Activated T-helper 2 cell treated with anti-CD3 and anti-CD28 coated beads, Interferon-gamma antibody, Interleukin-2, Interleukin-4, amounts not matched to agents 10 μg/mL and 5 μg/mL and 100 μg/mL, durations not matched to agents 14 hours and 24 hours and 36 hours (primary cell): ENCODE measurements around the gene DDX31. TPM values are rescaled to one million over a fixed set of nuclear protein-coding genes. Genes with fewer than 3 reads are reported as not detected.

Experiments
- DNase-seq: peaks from one replicate; pipeline ENCODE4 v3.0.0; 2021; ENCODE audit warnings: low spot score
- H3K27ac Mint-ChIP-seq: one replicate; pipeline ENCODE4 v1.8.0; 2021; ENCODE audit warnings: mixed read lengths
- H3K27me3 Mint-ChIP-seq: one replicate; pipeline ENCODE4 v1.8.0; 2021; ENCODE audit warnings: low read depth, mixed read lengths
- H3K36me3 Mint-ChIP-seq: one replicate; pipeline ENCODE4 v1.8.0; 2021; ENCODE audit warnings: low read depth, mixed read lengths
- H3K4me1 Mint-ChIP-seq: one replicate; pipeline ENCODE4 v1.8.0; 2021; ENCODE audit warnings: low read depth, mixed read lengths
- H3K4me3 Mint-ChIP-seq: one replicate; pipeline ENCODE4 v1.8.0; 2021; ENCODE audit warnings: low read depth, mild to moderate bottlenecking, moderate library complexity, mixed read lengths
- H3K9me3 Mint-ChIP-seq: one replicate; pipeline ENCODE4 v1.8.0; 2021; ENCODE audit warnings: mixed read lengths
- intact Hi-C: fragments of 100-400 bp; cut with micrococcal nuclease; formaldehyde crosslinking; loops from one replicate; pipeline ENCODE4 v1.15.1; 2023
- total RNA-seq: library from RNA; stranded (reverse); gene quantifications from 2 replicates; pipeline ENCODE4 v1.2.3, GENCODE V29; 2022

The DDX31 gene
- total RNA-seq, 1 donor from 2014 or later: 25.7 TPM

DNA sequence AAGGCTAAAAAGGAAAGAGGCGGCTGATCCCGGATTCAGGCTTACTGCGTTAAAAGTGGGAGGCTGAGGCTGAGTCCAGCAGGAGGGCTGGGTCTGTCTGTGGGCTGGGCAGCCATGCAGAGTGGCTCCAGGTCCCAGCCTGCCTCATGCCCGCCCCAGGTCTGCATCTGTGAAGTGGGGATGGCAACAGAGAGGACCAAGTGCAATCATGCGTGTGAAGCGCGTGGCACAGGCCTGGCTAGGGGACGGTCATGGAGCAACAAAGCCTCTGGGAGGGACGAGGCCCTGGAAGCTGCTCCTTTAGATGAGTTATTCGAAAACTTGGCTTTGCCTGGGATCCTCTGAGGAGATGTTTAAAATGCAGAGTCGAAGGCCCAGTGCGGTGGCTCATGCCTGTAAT, 117.7 kb downstream of the DDX31 start:
- Mint-ChIP-seq H3K27me3 (peaks cover 4% of the 10 kb centered on the region), H3K9me3 (no peaks in the 10 kb centered on the region), H3K36me3 (no peaks in the 10 kb centered on the region), H3K4me1 (no peaks in the 10 kb centered on the region), H3K27ac (no peak overlapping the region), H3K4me3 (no peak overlapping the region)
- intact Hi-C loops: no loop called here
- no peak for DNase-seq

DNA sequence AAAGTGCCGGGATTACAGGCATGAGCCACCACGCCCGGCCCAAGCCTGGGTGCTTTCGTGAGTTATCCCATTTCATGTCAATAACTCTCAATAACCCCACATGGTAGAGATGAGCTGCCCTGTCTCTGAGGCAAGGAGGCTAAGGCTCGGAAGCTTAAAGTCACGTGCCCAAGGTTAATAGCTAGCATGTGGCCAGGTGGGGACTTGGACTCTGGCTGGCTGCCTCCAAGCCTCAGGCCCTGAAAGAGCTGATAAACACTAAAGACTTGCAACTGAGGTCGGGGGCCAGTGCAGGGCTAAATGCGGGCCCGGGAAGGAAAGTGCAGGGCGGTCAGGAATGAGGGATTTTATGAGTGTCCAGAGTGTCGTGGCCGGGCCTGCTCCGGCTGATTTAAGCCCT, 118.2 kb downstream of the DDX31 start:
- no peaks in the 10 kb centered on the region for H3K4me1 Mint-ChIP-seq
- intact Hi-C loops: no loop called here
- no peaks in the 10 kb centered on the region for H3K36me3 Mint-ChIP-seq
- H3K9me3 Mint-ChIP-seq: no peaks in the 10 kb centered on the region
- peaks cover 4% of the 10 kb centered on the region for H3K27me3 Mint-ChIP-seq
- no peak overlapping the region for H3K27ac Mint-ChIP-seq
- DNase-seq: no peak
- no peak overlapping the region for H3K4me3 Mint-ChIP-seq

- Mint-ChIP-seq H3K9me3 (no peaks in the 10 kb centered on the region), H3K27me3 (peaks cover 8% of the 10 kb centered on the region), H3K36me3 (no peaks in the 10 kb centered on the region), H3K4me1 (no peaks in the 10 kb centered on the region), H3K27ac (no peak overlapping the region), H3K4me3 (no peak overlapping the region)
- intact Hi-C loops: no loop called here
- DNase-seq: no peak
Measured at GRCh38 chr9:132548751-132549640, 120.8 kb downstream of the DDX31 start.

DNA sequence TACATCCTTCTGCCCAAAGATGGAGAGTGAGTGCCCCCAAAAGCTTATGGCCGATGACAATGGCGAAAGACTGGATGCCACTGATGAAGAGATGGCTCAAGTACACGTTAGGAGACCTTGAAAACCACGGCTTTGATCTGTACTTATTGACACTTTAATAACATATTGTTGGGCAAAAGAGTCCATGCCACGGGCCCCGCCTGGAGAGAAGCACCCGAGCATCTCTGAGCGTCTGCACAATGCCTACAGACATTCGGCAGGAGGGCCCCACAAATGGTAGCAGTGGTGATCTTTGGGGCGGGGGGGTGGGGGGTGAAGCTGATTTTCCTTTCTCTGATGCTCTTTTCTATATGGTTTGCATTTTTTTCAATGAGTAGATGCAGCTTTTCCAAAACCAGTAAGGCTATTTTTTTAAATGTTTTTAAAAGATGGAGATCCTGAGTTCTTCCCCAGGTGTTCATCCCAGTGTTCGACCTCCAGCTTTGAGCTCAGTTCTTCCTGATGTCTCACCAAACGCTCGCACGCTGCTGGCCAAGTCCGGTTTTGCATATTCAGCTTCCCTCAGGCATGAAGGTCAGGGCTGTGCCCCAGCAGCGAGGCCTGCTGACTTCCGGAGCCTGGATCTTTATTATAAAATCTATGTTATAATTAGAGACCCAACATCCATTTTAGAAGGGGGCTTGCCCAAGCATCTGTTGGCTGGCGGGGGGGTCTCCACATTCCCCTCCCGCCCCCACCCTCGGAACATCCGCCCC, 121.6 kb downstream of the DDX31 start:
- Mint-ChIP-seq H3K4me3 (no peak overlapping the region), H3K27me3 (peaks cover 10% of the 10 kb centered on the region), H3K9me3 (no peaks in the 10 kb centered on the region), H3K27ac (no peak overlapping the region), H3K4me1 (no peaks in the 10 kb centered on the region), H3K36me3 (no peaks in the 10 kb centered on the region)
- intact Hi-C loops: no loop called here
- DNase-seq: no peak

DNA sequence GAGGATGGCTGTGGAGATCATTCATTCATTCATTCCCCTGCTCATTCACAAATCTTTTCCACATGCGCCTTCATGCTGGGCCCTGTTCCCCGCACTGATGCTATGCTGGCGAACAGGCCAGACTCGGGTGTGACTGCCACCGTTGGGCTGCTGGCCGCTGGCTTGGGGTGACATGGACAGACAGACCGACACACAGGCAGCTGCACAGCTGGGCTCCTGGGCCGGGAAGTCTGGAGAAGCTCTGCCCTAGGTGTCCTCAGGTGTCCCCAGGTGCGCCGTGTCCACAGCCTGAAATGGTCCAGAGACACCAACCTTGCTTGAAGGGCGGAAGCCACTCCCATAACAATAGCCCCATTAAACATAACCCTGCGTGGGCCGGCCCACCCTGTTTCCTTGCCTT, 122.3 kb downstream of the DDX31 start:
- H3K27me3 Mint-ChIP-seq: peaks cover 10% of the 10 kb centered on the region
- no peaks in the 10 kb centered on the region for H3K36me3 Mint-ChIP-seq
- H3K27ac Mint-ChIP-seq: no peak overlapping the region
- H3K4me1 Mint-ChIP-seq: no peaks in the 10 kb centered on the region
- H3K4me3 Mint-ChIP-seq: no peak overlapping the region
- intact Hi-C loops: no loop called here
- no peak for DNase-seq
- no peaks in the 10 kb centered on the region for H3K9me3 Mint-ChIP-seq

DNA sequence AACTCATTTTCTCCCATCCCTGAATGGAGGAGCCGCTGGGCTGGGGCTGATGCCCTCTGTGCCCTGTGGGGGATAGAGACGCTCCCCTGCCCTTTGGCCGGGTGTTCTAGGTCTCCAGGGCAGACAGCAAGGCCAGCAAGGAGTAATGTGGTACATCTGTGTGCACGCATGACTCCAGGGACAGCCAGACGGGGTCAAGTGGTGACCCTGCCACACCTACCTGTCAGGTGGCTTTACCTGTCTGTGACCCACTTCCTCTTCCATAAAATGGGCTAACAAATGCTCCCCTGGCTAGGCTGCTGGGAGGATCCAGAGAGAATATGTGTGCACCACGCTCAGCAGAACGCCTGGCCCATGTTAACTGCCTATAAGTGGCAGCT, 122.7 kb downstream of the DDX31 start:
- no peak for DNase-seq
- no peak overlapping the region for H3K4me3 Mint-ChIP-seq
- no peaks in the 10 kb centered on the region for H3K9me3 Mint-ChIP-seq
- H3K27ac Mint-ChIP-seq: no peak overlapping the region
- no peaks in the 10 kb centered on the region for H3K36me3 Mint-ChIP-seq
- no peaks in the 10 kb centered on the region for H3K4me1 Mint-ChIP-seq
- peaks cover 10% of the 10 kb centered on the region for H3K27me3 Mint-ChIP-seq
- intact Hi-C loops: no loop called here

DNA sequence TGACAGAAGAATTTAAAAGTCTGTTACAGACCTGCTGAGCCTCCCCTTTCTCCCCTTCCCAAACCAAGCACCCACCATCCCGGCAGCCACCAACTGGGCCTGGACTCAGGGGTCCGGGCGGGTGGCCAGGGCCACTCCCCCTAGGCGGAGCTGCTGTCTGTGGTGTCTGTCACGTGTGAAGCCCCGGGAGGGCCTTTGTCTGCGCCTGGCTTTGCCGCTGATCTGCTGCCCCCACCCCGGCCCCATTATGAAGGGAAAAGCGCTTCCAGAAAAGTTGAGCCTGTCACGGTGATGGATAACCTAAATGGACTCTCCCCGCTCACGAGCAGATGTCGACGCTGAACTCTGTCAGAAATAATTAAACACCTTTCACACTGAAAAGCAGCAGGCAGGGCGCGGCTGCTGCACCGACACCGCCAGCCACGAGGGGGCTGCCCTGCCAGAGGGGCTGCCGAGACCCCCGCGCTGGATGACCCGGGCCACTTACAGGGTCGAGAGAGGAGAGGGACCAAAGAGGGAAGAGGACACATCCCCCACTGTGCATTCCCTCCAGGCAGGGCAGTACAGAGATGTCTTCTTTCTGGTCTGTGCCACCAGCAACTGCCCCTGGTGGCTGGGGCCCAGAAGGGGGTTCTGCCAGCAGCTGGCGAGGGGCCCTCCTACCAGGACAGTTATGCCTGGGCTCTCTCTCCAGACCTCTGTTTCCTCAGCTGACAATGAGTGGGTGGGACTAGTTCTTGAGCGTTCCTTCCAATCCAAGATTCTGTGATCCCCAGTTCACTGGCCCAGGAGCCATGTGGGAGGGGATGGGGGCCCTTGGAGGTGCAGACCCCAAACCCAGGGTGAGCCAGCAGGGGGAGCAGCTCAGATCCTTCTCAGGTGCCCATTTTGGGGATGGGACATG, 123.4 kb downstream of the DDX31 start:
- H3K4me3 Mint-ChIP-seq: no peak overlapping the region
- H3K27me3 Mint-ChIP-seq: peaks cover 10% of the 10 kb centered on the region
- H3K27ac Mint-ChIP-seq: no peak overlapping the region
- DNase-seq: no peak
- intact Hi-C loops: no loop called here
- no peaks in the 10 kb centered on the region for H3K9me3 Mint-ChIP-seq
- no peaks in the 10 kb centered on the region for H3K4me1 Mint-ChIP-seq
- no peaks in the 10 kb centered on the region for H3K36me3 Mint-ChIP-seq

DNA sequence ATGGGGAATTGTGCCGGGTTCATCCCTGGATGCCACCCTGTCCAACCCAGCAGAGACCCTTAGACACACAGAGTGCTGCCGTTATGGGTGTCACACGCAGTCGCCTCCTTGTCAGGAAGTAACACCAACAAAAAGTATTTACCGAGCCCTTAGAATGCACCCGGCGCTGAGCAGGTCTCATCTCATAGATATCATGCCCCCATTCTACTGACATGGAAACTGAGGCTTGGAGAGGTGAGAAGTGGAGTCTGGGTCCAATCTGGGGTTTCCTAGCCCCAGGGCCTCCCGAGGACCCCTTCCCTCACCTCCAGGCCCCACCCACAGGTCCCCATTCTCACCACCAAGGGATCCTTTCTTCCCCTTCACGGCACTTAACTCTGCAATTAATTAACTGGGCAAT, 124.2 kb downstream of the DDX31 start:
- Mint-ChIP-seq H3K4me3 (no peak overlapping the region), H3K36me3 (no peaks in the 10 kb centered on the region), H3K27ac (no peak overlapping the region), H3K27me3 (peaks cover 10% of the 10 kb centered on the region), H3K4me1 (no peaks in the 10 kb centered on the region), H3K9me3 (no peaks in the 10 kb centered on the region)
- no peak for DNase-seq
- intact Hi-C loops: no loop called here

DNA sequence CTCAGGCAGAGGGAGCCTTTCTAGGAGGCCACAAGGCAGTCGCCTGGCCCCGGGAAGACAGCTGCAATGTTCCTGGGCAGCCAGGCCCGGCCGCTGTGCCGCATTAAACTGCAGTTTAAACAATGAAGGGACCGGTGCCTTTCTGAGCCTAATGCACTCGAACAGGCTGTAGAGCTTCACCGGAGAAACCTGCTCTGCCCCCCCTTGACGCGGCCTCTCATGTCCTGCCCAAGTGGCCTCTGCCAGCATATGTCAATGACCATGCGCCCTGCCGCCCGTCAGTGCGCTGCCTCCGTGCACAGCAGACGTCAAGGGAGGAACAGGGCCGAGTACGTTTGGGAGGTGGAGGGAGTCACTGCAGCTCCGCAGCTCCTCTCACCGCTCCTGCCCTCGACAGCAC, 125.8 kb downstream of the DDX31 start:
- Mint-ChIP-seq H3K27ac (no peak overlapping the region), H3K4me3 (no peak overlapping the region), H3K36me3 (no peaks in the 10 kb centered on the region), H3K27me3 (peaks cover 8% of the 10 kb centered on the region), H3K4me1 (no peaks in the 10 kb centered on the region), H3K9me3 (no peaks in the 10 kb centered on the region)
- DNase-seq: no peak
- intact Hi-C loops: no loop called here

DNA sequence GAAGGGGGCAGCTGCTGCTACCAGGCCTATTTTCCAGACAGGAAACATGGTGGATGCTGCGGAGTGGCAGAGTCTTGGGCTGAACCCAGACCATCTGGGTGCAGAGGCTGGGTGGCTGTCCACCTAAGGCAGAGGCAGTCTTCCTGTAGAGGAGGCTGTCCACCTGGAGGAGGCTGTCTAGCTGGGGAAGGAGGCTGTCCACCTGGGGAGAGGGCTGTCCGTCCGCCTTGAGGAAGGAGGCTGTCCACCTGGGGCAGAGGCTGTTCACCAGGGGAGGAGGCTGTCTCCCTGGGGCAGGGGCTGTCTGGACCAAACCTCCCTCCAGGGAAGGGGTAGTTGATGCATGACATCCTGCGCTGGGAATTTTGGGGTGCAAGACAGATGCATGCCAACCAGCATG, 126.5 kb downstream of the DDX31 start:
- H3K4me1 Mint-ChIP-seq: no peaks in the 10 kb centered on the region
- H3K9me3 Mint-ChIP-seq: no peaks in the 10 kb centered on the region
- intact Hi-C loops: no loop called here
- no peaks in the 10 kb centered on the region for H3K36me3 Mint-ChIP-seq
- no peak overlapping the region for H3K27ac Mint-ChIP-seq
- no peak overlapping the region for H3K4me3 Mint-ChIP-seq
- peaks cover 8% of the 10 kb centered on the region for H3K27me3 Mint-ChIP-seq
- DNase-seq: no peak
